Globus pallidus (tissue), 1 donor: Measurements from ENCODE around the gene ITPK1.

Experiments used
- DNase-seq: peaks from one replicate; pipeline ENCODE4 v3.0.0-alpha.2; 2015; ENCODE audit warnings: low spot score

The ITPK1 gene

DNA sequence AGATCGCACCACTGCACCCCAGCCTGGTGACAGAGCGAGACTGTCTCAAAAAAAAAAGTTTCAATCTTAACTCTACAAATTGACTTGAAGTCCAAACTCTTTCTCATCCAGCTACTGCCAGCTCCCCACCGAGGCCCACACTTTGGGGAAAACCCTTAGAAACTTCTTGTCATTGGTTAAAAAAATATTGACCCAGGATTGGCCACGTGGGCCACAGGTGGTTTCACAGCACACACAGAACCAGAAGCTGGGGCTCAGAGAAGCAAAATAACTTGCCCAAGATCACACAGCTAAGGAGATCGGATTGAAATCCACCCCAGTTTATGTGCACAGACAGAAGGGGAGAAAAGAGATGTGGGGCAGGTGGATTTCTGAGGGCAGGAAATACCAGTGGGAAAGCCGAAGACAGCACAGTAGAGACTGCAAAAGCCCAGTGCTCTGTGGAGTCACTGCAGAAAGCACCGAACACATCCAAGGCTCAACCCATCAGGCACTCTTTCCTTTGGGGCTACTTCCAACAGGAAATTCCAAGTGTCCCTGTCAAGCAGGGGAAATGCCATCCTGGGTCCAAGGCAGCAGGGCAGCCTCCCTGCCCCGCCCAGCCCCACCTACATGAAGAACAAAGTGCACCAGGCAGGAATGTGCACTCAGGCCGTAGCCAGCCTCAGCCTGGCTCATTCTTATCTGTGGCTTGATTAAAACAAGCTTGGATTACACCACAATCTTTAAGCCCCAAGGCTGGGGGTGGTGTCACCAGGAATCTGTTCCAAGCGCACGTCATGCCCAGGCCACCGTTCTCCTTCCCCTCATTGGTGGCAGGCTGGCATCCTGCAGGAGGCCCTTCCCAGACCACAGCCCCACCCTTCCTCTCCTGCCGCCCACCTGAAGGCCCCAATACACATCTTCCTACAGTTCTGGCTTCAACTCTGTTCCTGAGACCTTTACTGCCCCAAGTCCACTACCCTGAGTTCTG is 72.5 kb downstream of the ITPK1 start:
- DNase-seq = no peak

DNA sequence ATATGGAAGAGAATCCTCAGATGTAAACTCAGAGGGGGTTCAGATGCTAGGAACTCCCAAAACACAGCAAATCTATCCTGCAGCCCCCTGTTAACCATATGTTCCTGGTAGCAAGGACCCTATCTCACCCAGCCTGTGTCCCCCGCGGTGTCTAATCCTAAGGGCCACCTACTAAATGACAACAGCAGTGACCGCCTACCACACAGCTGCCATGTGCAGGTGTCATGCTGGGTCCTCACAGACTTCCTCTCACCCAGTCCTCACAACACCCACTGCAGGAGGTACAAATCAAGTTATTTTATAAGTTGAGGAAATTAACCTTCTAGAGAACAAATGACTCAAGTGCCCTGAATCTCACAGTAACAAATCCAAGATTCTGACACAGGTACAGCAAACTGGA is 73.9 kb downstream of the ITPK1 start:
- DNase-seq = no peak

- DNase-seq = no peak
These were observed 74.7 kb downstream of the ITPK1 start for GRCh38 chr14:93040982-93041381.

GRCh38 chr14:93040443-93040842 is 75.3 kb downstream of the ITPK1 start:
- DNase-seq = no peak

DNA sequence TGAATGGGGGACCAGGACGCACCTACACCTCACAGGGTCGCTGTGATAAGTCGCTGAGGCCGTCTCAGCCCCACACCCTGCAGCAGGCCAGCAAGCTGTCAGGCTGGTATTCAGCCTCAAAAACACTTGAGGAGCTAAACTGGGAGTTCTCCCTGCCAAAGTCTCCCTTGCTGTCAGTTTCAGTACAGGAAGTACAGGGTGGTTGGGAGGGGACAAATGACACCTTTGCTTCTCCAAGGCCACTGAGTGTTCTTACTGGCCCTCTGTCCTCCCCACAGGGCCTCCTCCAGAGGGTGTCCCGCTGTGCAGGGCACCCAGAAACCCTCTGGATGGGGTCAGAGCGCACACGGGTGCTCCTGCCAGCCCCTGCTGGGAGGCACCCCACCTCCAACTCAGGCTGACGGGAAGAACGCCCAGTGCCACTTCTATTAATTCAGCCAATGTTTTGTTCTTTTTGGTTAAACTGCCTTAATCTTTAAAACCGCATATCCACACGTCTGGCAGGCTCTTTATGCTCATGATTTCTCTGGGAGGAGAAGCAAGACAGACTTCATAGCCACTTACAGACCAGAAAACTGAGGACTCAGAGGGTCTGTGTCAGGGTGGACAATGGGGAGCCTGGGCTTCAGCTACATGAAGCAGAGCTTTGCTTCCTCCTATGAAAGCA is 75.9 kb downstream of the ITPK1 start:
- no peak for DNase-seq

- no peak for DNase-seq
These were observed 78.4 kb downstream of the ITPK1 start for GRCh38 chr14:93037351-93037750.

DNA sequence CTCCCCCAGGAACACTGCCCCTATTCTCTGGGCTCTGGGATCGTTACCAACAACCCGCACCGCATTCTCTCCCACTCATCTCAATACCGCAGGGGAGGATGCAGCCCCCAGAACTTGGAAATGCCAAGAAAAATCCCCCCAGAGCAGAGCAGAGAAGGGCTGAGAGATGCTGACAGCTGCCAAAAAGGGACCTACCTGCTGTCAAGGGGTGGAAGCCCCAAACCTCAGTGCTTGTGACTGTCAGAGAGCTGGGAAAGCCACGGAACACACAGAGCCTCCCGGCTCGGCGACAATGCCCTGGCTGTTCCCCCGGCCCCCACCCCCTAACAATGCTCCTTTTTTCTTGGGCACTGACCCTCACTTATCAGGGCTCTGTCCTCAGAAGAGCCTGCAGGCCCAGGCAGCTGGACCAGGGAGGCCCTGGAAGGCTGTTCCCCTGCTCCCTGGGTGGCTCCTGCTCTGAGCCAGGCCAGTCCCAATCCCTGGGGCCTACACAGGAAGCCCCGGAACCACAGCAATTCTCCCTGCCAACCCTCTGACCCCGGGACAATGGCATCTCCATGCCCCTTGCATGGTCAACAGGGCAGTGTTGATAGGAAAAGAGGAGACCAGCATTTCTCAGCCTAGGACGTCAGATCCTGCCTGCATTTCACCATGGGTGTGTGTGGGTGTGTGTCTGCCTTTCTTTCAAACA is 78.9 kb downstream of the ITPK1 start:
- peak; percentile 98 for DNase-seq

- DNase-seq = peak; percentile 98
These were observed 79.6 kb downstream of the ITPK1 start for GRCh38 chr14:93035917-93036651.

- DNase-seq = no peak
These were observed 80.2 kb downstream of the ITPK1 start for GRCh38 chr14:93035585-93035916.

GRCh38 chr14:93034671-93034994 is 81.1 kb downstream of the ITPK1 start:
- no peak for DNase-seq

DNA sequence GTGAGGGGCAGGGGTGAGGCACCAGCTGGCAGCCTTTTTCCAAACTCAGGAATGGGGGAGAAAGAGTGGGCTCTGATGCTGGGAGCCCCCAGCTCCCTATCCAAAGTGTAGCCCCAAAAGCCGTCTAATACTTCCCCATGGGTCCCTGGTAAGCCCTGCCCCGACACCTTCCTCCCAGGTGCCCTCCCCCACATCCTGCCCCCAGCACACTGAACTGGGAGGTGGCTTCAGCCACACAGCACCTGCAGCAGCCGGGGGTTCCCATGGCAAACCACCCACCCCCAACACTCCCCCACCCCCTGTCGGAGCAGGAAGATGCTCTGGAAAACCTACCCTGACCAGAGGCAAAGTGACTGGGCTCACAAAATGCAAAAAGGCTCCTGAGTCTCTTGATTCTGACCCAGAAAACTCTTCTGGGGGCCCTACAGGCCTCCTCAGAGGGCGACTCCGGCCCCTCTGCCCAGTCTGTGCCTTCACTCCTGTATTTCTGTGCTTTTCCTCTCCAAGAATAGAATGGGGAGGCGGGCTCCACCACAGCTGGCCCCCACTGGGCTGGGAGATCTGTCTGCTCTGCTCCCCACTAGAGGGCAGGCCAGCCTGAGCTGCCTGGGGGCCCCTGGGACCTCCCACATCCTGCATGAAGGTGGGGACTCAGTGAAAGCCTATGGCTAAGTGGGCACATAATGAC is 81.6 kb downstream of the ITPK1 start:
- peak; percentile 79 for DNase-seq

GRCh38 chr14:93033084-93033982 is 82.4 kb downstream of the ITPK1 start:
- DNase-seq = no peak

- no peak for DNase-seq
These were observed 83.2 kb downstream of the ITPK1 start for GRCh38 chr14:93032421-93032936.

DNA sequence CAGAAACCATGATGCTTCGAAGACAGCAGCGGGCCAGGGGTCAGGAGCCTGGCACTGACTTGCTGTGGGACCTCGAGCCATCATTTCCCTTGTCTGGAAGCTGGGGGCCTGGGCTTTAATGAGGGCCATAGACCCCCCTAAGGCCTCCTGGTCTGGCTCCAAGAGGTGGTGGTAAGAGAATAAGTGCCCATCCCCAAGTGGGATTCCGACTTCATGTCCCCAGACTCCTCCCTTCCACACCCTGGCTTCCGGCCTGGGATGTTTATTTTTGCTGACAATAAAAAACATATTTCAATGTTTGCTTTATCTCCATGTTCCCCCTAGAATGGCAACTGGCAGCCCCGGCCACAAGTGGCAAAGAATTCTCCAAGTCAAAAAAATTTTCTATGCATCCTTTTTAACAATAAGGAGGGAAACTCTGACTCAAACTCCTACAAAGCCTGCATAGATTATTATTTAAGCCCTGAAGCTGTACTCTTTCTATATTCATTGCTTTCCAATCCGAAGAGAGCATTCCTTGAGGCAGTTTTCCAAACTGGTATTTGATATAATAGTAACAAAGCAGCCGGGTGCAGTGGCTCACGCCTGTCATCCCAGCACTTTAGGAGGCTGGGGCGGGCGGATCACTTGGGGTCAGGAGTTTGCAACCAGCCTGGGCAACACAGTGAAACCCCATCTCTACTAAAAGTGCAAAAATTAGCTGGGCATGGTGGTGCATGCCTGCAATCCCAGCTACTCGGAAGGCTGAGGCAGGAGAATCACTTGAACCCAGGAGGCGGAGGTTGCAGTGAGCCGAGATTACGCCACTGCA is 84.0 kb downstream of the ITPK1 start:
- DNase-seq = no peak

GRCh38 chr14:93030761-93031160 is 85.0 kb downstream of the ITPK1 start:
- no peak for DNase-seq

- no peak for DNase-seq
These were observed 85.7 kb downstream of the ITPK1 start for GRCh38 chr14:93029911-93030508.

- no peak for DNase-seq
These were observed 86.3 kb downstream of the ITPK1 start for GRCh38 chr14:93029417-93029816.

DNA sequence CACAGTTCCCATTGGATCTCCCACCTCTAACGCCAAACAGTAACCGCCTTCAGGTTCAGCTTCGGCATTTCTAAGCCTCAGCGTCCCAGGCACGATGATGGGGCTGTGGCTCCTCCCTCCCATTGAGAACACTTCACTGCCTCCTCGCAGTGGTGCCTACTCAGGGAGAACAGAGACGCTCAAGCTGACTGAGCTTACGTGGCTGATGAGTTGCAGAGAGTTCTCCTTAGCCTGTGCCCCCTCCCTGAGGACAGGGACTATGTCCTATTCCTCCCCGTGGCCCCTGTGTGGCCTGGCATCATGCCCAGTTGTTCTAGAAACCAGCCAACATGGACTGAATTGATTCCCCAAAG is 87.0 kb downstream of the ITPK1 start:
- DNase-seq = no peak
